Osteoblast (primary cell): ENCODE data around the gene ATP2C1. TPM values are rescaled to one million over a fixed set of nuclear protein-coding genes. Genes with fewer than 3 reads are reported as not detected.

ENCODE experiments used
- DNase-seq: peaks from one replicate; pipeline ENCODE4 v3.0.0; 2011; ENCODE audit warnings: low spot score, mixed read lengths; ENCODE audit not compliant: insufficient read length; ENCODE audit errors: missing footprints
- H2AFZ ChIP-seq: 2 replicates; pipeline ENCODE4 v1.6.0; 2011; ENCODE audit warnings: mild to moderate bottlenecking, low read length
- H3K27ac ChIP-seq: 2 replicates; pipeline ENCODE4 v1.5.1; 2011; ENCODE audit warnings: mild to moderate bottlenecking, low read depth, low read length, moderate library complexity
- H3K27me3 ChIP-seq: 2 replicates; pipeline ENCODE4 v1.6.0; 2012; ENCODE audit warnings: mild to moderate bottlenecking, control low read depth, inconsistent platforms, low read length, moderate library complexity; ENCODE audit not compliant: insufficient read depth
- H3K36me3 ChIP-seq: 2 replicates; pipeline ENCODE4 v1.5.1; 2011; ENCODE audit warnings: mild to moderate bottlenecking, low read length, control low read depth, moderate library complexity; ENCODE audit not compliant: insufficient read depth
- H3K4me1 ChIP-seq: 2 replicates; pipeline ENCODE4 v1.5.1; 2011; ENCODE audit warnings: mild to moderate bottlenecking, low read length, control low read depth, moderate library complexity; ENCODE audit not compliant: insufficient read depth
- H3K4me2 ChIP-seq: 2 replicates; pipeline ENCODE4 v1.6.0; 2011; ENCODE audit warnings: mild to moderate bottlenecking, low read length; ENCODE audit not compliant: insufficient read depth
- H3K4me3 ChIP-seq: fragments of 200-600 bp; sonication (generic); 3 replicates; pipeline ENCODE4 v1.5.1; 2012; ENCODE audit warnings: mild to moderate bottlenecking, low read length, inconsistent platforms; ENCODE audit not compliant: insufficient read depth
- H3K79me2 ChIP-seq: 2 replicates; pipeline ENCODE4 v1.6.0; 2012; ENCODE audit warnings: mild to moderate bottlenecking, low read length, control low read depth, inconsistent platforms; ENCODE audit not compliant: insufficient read depth
- H3K9me3 ChIP-seq: 2 replicates; pipeline ENCODE4 v1.5.1; 2011; ENCODE audit warnings: low read depth, low read length, control low read depth
- H4K20me1 ChIP-seq: 2 replicates; pipeline ENCODE4 v1.6.0; 2012; ENCODE audit warnings: mild to moderate bottlenecking, low read length, control low read depth; ENCODE audit not compliant: insufficient read depth
- CTCF ChIP-seq: IDR thresholded peaks from 2 replicates; pipeline ENCODE4 v1.5.1; 2011; ENCODE audit warnings: mild to moderate bottlenecking, low read depth, low read length, moderate library complexity; ENCODE audit errors: extremely low read depth
- total RNA-seq: library from RNA; depleted of rRNA; stranded (reverse); fragments of >200 nt; gene quantifications from 2 replicates; pipeline ENCODE4 v1.2.3, GENCODE V29; 2012

ATP2C1 gene
- total RNA-seq, 1 donor = 99.5 TPM

DNA sequence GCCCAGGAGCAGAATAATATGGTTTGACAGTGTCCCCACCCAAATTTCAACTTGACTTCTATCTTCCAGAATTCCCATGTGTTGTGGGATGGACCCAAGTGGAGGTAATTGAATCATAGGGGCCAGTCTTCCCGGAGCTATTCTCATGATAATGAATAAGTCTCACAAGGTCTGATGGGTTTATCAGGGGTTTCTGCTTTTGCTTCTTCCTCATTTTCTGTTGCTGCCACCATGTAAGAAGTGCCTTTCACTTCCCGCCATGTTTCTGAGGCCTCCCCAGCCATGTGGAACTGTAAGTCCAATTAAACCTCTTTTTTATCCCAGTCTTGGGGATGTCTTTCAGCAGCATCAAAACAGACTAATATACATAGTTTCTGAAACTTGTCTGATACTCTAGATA is 28.4 kb upstream of the ATP2C1 start:
- no peak for DNase-seq
- H3K79me2 ChIP-seq = no peaks in the 10 kb centered on the region
- H3K4me1 ChIP-seq = no peaks in the 10 kb centered on the region
- no peak overlapping the region for H3K4me3 ChIP-seq
- H3K4me2 ChIP-seq = no peak overlapping the region
- no peaks in the 10 kb centered on the region for H3K27me3 ChIP-seq
- no peaks in the 10 kb centered on the region for H3K36me3 ChIP-seq
- H3K27ac ChIP-seq = no peak overlapping the region
- TF ChIP-seq CTCF = no peak
- no peaks in the 10 kb centered on the region for H3K9me3 ChIP-seq
- H4K20me1 ChIP-seq = no peaks in the 10 kb centered on the region
- no peak overlapping the region for H2AFZ ChIP-seq

- Histone ChIP-seq H3K4me2 (no peak overlapping the region), H3K4me3 (no peak overlapping the region), H3K4me1 (no peaks in the 10 kb centered on the region), H2AFZ (no peak overlapping the region), H3K27me3 (no peaks in the 10 kb centered on the region), H3K27ac (no peak overlapping the region), H3K36me3 (no peaks in the 10 kb centered on the region), H3K9me3 (no peaks in the 10 kb centered on the region), H4K20me1 (no peaks in the 10 kb centered on the region), H3K79me2 (no peaks in the 10 kb centered on the region)
- no peak for DNase-seq
- no peak for TF ChIP-seq CTCF
Observed at GRCh38 chr3:130866327-130866726, 27.6 kb upstream of the ATP2C1 start.

- no peaks in the 10 kb centered on the region for H3K4me1 ChIP-seq
- H2AFZ ChIP-seq = no peak overlapping the region
- TF ChIP-seq CTCF = no peak
- no peak overlapping the region for H3K4me3 ChIP-seq
- no peaks in the 10 kb centered on the region for H4K20me1 ChIP-seq
- H3K36me3 ChIP-seq = no peaks in the 10 kb centered on the region
- H3K4me2 ChIP-seq = no peak overlapping the region
- no peaks in the 10 kb centered on the region for H3K9me3 ChIP-seq
- H3K27ac ChIP-seq = no peak overlapping the region
- H3K79me2 ChIP-seq = no peaks in the 10 kb centered on the region
- H3K27me3 ChIP-seq = no peaks in the 10 kb centered on the region
- no peak for DNase-seq
Observed at GRCh38 chr3:130870423-130870822, 23.5 kb upstream of the ATP2C1 start.

DNA sequence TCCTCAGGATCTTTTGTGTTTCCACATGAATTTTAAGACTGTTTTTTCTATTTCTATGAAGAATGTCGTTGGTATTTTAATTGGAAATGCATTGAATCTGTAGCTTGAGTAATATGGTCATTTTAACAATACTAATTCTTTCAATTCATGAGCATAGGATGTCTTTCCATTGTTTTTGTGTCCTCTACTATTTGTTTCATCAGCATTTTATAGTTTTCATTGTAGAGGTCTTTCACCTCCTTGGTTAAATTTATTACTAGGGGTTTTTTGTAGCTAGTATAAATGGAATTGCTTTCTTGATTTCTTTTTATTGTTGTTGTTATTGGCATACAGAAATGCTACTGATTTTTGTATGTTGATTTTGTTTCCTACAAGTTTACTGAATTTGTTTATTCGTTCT is 17.3 kb upstream of the ATP2C1 start:
- Histone ChIP-seq H3K9me3 (no peaks in the 10 kb centered on the region), H3K27me3 (no peaks in the 10 kb centered on the region), H3K36me3 (no peaks in the 10 kb centered on the region), H2AFZ (no peak overlapping the region), H3K79me2 (no peaks in the 10 kb centered on the region), H4K20me1 (no peaks in the 10 kb centered on the region), H3K27ac (no peak overlapping the region), H3K4me2 (no peak overlapping the region), H3K4me1 (no peaks in the 10 kb centered on the region), H3K4me3 (no peak overlapping the region)
- no peak for DNase-seq
- no peak for TF ChIP-seq CTCF
